HepG2 (cell line): Measurements from ENCODE around the gene PSORS1C2. TPM values are rescaled to one million over a fixed set of nuclear protein-coding genes. Genes with fewer than 3 reads are reported as not detected.

ENCODE experiments used
- ARNT2 ChIP-seq: sonication (generic); formaldehyde crosslinking; IDR thresholded peaks from 2 replicates; pipeline ENCODE4 v1.8.0; 2022; ENCODE audit warnings: mild to moderate bottlenecking, low read depth, missing genetic modification reagents, moderate library complexity
- CSRNP1 ChIP-seq: sonication (generic); formaldehyde crosslinking; IDR thresholded peaks from 2 replicates; pipeline ENCODE4 v1.8.1; 2023; ENCODE audit warnings: mild to moderate bottlenecking, missing genetic modification reagents
- FIP1L1 ChIP-seq: fragments of 200-400 bp; formaldehyde crosslinking; IDR thresholded peaks from 2 replicates; pipeline ENCODE4 v1.6.1; 2018; ENCODE audit warnings: low read depth, mild to moderate bottlenecking, low read length, moderate library complexity, borderline replicate concordance; ENCODE audit not compliant: insufficient read depth
- HDAC1 ChIP-seq: sonication (generic); formaldehyde crosslinking; IDR thresholded peaks from 2 replicates; pipeline ENCODE4 v1.5.1; 2020; ENCODE audit warnings: mild to moderate bottlenecking, missing genetic modification reagents
- IRX3 ChIP-seq: sonication (generic); formaldehyde crosslinking; IDR thresholded peaks from 2 replicates; pipeline ENCODE4 v1.8.1; 2023; ENCODE audit warnings: mild to moderate bottlenecking, low read depth, missing genetic modification reagents, borderline replicate concordance
- JDP2 ChIP-seq: sonication (generic); formaldehyde crosslinking; IDR thresholded peaks from 2 replicates; pipeline ENCODE4 v1.8.1; 2022; ENCODE audit warnings: missing genetic modification reagents, borderline replicate concordance
- NKX3-1 ChIP-seq: sonication (generic); formaldehyde crosslinking; IDR thresholded peaks from 2 replicates; pipeline ENCODE4 v1.5.0; 2020; ENCODE audit warnings: missing genetic modification reagents
- SMAD3 ChIP-seq: sonication (generic); formaldehyde crosslinking; IDR thresholded peaks from 2 replicates; pipeline ENCODE4 v1.4.0; 2020; ENCODE audit warnings: missing genetic modification reagents
- TARDBP ChIP-seq: sonication (generic); formaldehyde crosslinking; IDR thresholded peaks from 2 replicates; pipeline ENCODE4 v1.8.0; 2022; ENCODE audit warnings: mild to moderate bottlenecking, missing genetic modification reagents
- ZBTB3 ChIP-seq: sonication (generic); formaldehyde crosslinking; IDR thresholded peaks from 2 replicates; pipeline ENCODE4 v1.4.0; 2020; ENCODE audit warnings: low read depth, mild to moderate bottlenecking, moderate library complexity, missing genetic modification reagents, borderline replicate concordance
- ZMYM3 ChIP-seq: sonication (generic); formaldehyde crosslinking; IDR thresholded peaks from 2 replicates; pipeline ENCODE4 v1.5.1; 2020; ENCODE audit warnings: mild to moderate bottlenecking, missing genetic modification reagents
- ZMYM4 ChIP-seq: sonication (generic); formaldehyde crosslinking; IDR thresholded peaks from 2 replicates; pipeline ENCODE4 v1.8.1; 2023; ENCODE audit warnings: mild to moderate bottlenecking, missing genetic modification reagents
- ZNF317 ChIP-seq: sonication (generic); formaldehyde crosslinking; IDR thresholded peaks from 2 replicates; pipeline ENCODE4 v1.5.0; 2020; ENCODE audit warnings: mild to moderate bottlenecking, missing genetic modification reagents
- ZNF670 ChIP-seq: sonication (generic); formaldehyde crosslinking; IDR thresholded peaks from 2 replicates; pipeline ENCODE4 v1.8.0; 2022; ENCODE audit warnings: mild to moderate bottlenecking, missing genetic modification reagents, borderline replicate concordance
- ZNF720 ChIP-seq: sonication (generic); formaldehyde crosslinking; IDR thresholded peaks from 2 replicates; pipeline ENCODE4 v1.4.0; 2020; ENCODE audit warnings: missing genetic modification reagents
- polyA plus RNA-seq, 8 experiments: library from polyadenylated mRNA; depleted of rRNA in 3 of 8; stranded (reverse) in 7 of 8; unstranded in 1 of 8; fragments of >200 nt; fragmentation: Illumina TruSeq in 4 of 8; extraction: Trizol in 4 of 8; gene quantifications; 2 replicates each; pipeline versions ENCODE4 v1.2.1 to v1.2.3, GENCODE V29; 2011 to 2016; ENCODE audit warnings: low read depth in 4 of 8, missing spikeins in 1 of 8, mixed read lengths in 1 of 8; ENCODE audit not compliant: insufficient read depth in 1 of 8
- total RNA-seq, 5 experiments: library from RNA; depleted of rRNA; stranded (reverse); fragments of >200 nt; fragmentation: Illumina TruSeq; extraction: Trizol; gene quantifications; 2 replicates each; pipeline ENCODE4 v1.2.3, GENCODE V29; 2016; ENCODE audit warnings: low read depth in 1 of 5
- TF ChIP-seq, protein P1 (sequence below), 2 experiments: sonication (generic) in 1 of 2; formaldehyde crosslinking in 1 of 2; IDR thresholded peaks; 2 replicates each; pipeline versions ENCODE4 v1.6.1 to v1.9.0; 2014 to 2022; ENCODE audit warnings: antibody characterized with exemption in 1 of 2, borderline replicate concordance in 1 of 2, inconsistent platforms in 1 of 2, low read depth in 1 of 2, missing genetic modification reagents in 1 of 2
- TF ChIP-seq, protein P2 (sequence below): IDR thresholded peaks from 2 replicates; pipeline ENCODE4 v1.6.1; 2018; ENCODE audit warnings: missing genetic modification reagents
- TF ChIP-seq, protein P3 (sequence below): IDR thresholded peaks from 2 replicates; pipeline ENCODE4 v1.6.1; 2016

The PSORS1C2 gene
- total and polyA plus RNA-seq, 2 of the 13 experiments (the other 11 are each of a cell fraction or from before 2014, with no cell fraction given): not detected

DNA sequence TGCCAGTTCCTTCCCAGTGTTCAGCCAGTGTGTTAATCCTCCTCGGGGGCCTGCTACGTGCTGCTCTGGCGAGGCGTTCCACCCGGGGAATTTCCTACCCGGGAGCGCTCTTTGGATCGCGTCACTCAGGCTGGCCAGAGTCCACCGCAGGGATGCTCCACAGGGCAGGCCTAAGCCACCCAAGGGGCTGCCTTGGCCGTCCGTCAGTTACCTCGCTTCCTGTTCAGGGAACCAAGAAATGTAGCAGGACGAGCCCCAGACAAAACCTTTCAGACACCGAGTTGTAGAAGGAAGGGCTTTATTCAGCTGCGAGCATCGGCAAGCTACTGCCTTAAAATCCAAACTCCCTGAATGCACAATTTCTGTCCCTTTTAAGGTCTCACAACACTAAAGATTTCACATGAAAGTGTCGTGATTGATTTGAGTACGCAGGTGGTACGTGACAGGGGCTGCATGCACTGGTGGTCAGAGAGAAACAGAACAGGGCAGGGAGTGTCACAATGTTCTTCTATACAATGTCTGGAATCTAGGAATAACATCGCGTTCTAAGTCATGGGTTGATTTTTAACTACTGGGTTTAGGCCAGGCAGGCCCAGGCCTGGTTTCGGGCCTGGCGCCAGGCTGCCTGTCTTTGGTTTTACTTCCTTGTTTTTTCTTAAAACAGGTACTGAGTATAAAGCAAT, 47.3 kb upstream of the PSORS1C2 start (continued):
- TF ChIP-seq ARNT2 (CRISPR knock-in tag): no peak
- peak; percentile 89 for TF ChIP-seq IRX3 (CRISPR knock-in tag)
- no peak for TF ChIP-seq JDP2 (CRISPR knock-in tag)
- TF ChIP-seq SMAD3 (CRISPR knock-in tag): peak; percentile 49; the same call in 1 of the 2 replicates
- TF ChIP-seq, protein P1, sequence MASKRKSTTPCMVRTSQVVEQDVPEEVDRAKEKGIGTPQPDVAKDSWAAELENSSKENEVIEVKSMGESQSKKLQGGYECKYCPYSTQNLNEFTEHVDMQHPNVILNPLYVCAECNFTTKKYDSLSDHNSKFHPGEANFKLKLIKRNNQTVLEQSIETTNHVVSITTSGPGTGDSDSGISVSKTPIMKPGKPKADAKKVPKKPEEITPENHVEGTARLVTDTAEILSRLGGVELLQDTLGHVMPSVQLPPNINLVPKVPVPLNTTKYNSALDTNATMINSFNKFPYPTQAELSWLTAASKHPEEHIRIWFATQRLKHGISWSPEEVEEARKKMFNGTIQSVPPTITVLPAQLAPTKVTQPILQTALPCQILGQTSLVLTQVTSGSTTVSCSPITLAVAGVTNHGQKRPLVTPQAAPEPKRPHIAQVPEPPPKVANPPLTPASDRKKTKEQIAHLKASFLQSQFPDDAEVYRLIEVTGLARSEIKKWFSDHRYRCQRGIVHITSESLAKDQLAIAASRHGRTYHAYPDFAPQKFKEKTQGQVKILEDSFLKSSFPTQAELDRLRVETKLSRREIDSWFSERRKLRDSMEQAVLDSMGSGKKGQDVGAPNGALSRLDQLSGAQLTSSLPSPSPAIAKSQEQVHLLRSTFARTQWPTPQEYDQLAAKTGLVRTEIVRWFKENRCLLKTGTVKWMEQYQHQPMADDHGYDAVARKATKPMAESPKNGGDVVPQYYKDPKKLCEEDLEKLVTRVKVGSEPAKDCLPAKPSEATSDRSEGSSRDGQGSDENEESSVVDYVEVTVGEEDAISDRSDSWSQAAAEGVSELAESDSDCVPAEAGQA (IDR thresholded peaks at IDR 0.05; ENCODE audit: low read depth): peak; percentile 43; the same call in 1 of the 2 replicates
- TF ChIP-seq, protein P1 (CRISPR knock-in tag; IDR thresholded peaks at IDR 0.05; ENCODE audit: borderline replicate concordance): no peak
- TF ChIP-seq ZNF317 (CRISPR knock-in tag): no peak; the same call in 1 of the 2 replicates
- no peak for TF ChIP-seq ZNF720 (CRISPR knock-in tag)
- TF ChIP-seq TARDBP (CRISPR knock-in tag): peak; percentile 63
- TF ChIP-seq ZBTB3: peak; percentile 43; the same call in 1 of the 2 replicates
- TF ChIP-seq, protein P2, sequence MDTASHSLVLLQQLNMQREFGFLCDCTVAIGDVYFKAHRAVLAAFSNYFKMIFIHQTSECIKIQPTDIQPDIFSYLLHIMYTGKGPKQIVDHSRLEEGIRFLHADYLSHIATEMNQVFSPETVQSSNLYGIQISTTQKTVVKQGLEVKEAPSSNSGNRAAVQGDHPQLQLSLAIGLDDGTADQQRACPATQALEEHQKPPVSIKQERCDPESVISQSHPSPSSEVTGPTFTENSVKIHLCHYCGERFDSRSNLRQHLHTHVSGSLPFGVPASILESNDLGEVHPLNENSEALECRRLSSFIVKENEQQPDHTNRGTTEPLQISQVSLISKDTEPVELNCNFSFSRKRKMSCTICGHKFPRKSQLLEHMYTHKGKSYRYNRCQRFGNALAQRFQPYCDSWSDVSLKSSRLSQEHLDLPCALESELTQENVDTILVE: peak; percentile 38; the same call in 1 of the 2 replicates
- no peak for TF ChIP-seq FIP1L1
- peak; percentile 76 for TF ChIP-seq ZMYM3 (CRISPR knock-in tag)
- 0 out of 2 replicates have a peak, but pooled peaks have one; percentile 37 for TF ChIP-seq NKX3-1
- no peak; the same call in 1 of the 2 replicates for TF ChIP-seq ZNF670 (CRISPR knock-in tag)
- TF ChIP-seq CSRNP1 (CRISPR knock-in tag): peak; percentile 82; the same call in 1 of the 2 replicates
- peak; percentile 68 for TF ChIP-seq ZMYM4 (CRISPR knock-in tag)
- peak; percentile 94 for TF ChIP-seq HDAC1
- TF ChIP-seq, protein P3, sequence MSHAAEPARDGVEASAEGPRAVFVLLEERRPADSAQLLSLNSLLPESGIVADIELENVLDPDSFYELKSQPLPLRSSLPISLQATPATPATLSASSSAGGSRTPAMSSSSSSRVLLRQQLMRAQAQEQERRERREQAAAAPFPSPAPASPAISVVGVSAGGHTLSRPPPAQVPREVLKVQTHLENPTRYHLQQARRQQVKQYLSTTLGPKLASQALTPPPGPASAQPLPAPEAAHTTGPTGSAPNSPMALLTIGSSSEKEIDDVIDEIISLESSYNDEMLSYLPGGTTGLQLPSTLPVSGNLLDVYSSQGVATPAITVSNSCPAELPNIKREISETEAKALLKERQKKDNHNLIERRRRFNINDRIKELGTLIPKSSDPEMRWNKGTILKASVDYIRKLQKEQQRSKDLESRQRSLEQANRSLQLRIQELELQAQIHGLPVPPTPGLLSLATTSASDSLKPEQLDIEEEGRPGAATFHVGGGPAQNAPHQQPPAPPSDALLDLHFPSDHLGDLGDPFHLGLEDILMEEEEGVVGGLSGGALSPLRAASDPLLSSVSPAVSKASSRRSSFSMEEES (CRISPR knock-in tag): peak; percentile 57; the same call in 1 of the 2 replicates
